Nephron progenitor cell (in vitro differentiated cells): ENCODE measurements around the gene CLEC2A.

ENCODE experiments used
- DNase-seq: peaks from one replicate; pipeline ENCODE4 v3.0.0; 2021
- H3K27ac Mint-ChIP-seq: 2 replicates; pipeline ENCODE4 v1.8.0; 2021; ENCODE audit warnings: mild to moderate bottlenecking, moderate library complexity, mixed read lengths
- H3K27me3 Mint-ChIP-seq: 2 replicates; pipeline ENCODE4 v1.8.0; 2021; ENCODE audit warnings: mild to moderate bottlenecking, low read depth, mixed read lengths; ENCODE audit not compliant: poor library complexity
- H3K36me3 Mint-ChIP-seq: 2 replicates; pipeline ENCODE4 v1.8.0; 2021; ENCODE audit warnings: low read depth, mixed read lengths
- H3K4me1 Mint-ChIP-seq: 2 replicates; pipeline ENCODE4 v1.8.0; 2021; ENCODE audit warnings: mixed read lengths
- H3K4me3 Mint-ChIP-seq: 2 replicates; pipeline ENCODE4 v1.8.0; 2021; ENCODE audit warnings: mild to moderate bottlenecking, moderate library complexity, mixed read lengths
- H3K9me3 Mint-ChIP-seq: 2 replicates; pipeline ENCODE4 v1.8.0; 2021; ENCODE audit warnings: mild to moderate bottlenecking, moderate library complexity, mixed read lengths
- CTCF ChIP-seq: fragments of 200-600 bp; sonication (generic); IDR thresholded peaks from 2 replicates; pipeline ENCODE4 v1.5.0; 2021; ENCODE audit warnings: antibody characterized with exemption

Gene CLEC2A

GRCh38 chr12:9868311-9868801, 63.8 kb downstream of the CLEC2A start:
- Mint-ChIP-seq H3K36me3 (no peaks in the 10 kb centered on the region), H3K9me3 (no peaks in the 10 kb centered on the region), H3K4me3 (no peak overlapping the region), H3K4me1 (peaks cover 5% of the 10 kb centered on the region), H3K27ac (no peak overlapping the region), H3K27me3 (peaks cover 2% of the 10 kb centered on the region)
- no peak for TF ChIP-seq CTCF
- no peak for DNase-seq

GRCh38 chr12:9867531-9867930, 64.6 kb downstream of the CLEC2A start:
- H3K9me3 Mint-ChIP-seq: no peaks in the 10 kb centered on the region
- H3K27ac Mint-ChIP-seq: no peak overlapping the region
- H3K27me3 Mint-ChIP-seq: no peaks in the 10 kb centered on the region
- no peak for DNase-seq
- H3K4me1 Mint-ChIP-seq: peaks cover 5% of the 10 kb centered on the region
- no peak for TF ChIP-seq CTCF
- H3K4me3 Mint-ChIP-seq: no peak overlapping the region
- H3K36me3 Mint-ChIP-seq: no peaks in the 10 kb centered on the region

- DNase-seq: no peak
- Mint-ChIP-seq H3K9me3 (no peaks in the 10 kb centered on the region), H3K27me3 (no peaks in the 10 kb centered on the region), H3K36me3 (no peaks in the 10 kb centered on the region), H3K4me3 (no peak overlapping the region), H3K4me1 (peaks cover 5% of the 10 kb centered on the region), H3K27ac (no peak overlapping the region)
- no peak for TF ChIP-seq CTCF
These were observed 65.3 kb downstream of the CLEC2A start for GRCh38 chr12:9866860-9867269.

- Mint-ChIP-seq H3K27ac (no peak overlapping the region), H3K27me3 (no peaks in the 10 kb centered on the region), H3K9me3 (no peaks in the 10 kb centered on the region), H3K36me3 (no peaks in the 10 kb centered on the region), H3K4me1 (peaks cover 5% of the 10 kb centered on the region), H3K4me3 (no peak overlapping the region)
- DNase-seq: no peak
- TF ChIP-seq CTCF: no peak
These were observed 67.1 kb downstream of the CLEC2A start for GRCh38 chr12:9864913-9865675.
